Right cardiac atrium (tissue), 5 donors: ENCODE measurements around the gene ANO1. TPM values are rescaled to one million over a fixed set of nuclear protein-coding genes. Genes with fewer than 3 reads are reported as not detected.

ENCODE experiments used
- ATAC-seq, 2 donors: fragments of 200-7000 bp; cut with Tn5 transposase; one replicate each; pipeline versions ENCODE4 v1.8.0 to v1.9.1; 2020; ENCODE audit warnings: moderate library complexity in 2 of 2, mild to moderate bottlenecking in 1 of 2
- DNase-seq, 3 donors: peaks; one replicate each; pipeline ENCODE4 v3.0.0-alpha.2; 2020
- H3K27ac ChIP-seq: one replicate; pipeline ENCODE4 v1.5.1; 2013; ENCODE audit warnings: mild to moderate bottlenecking, low read length, control low read depth, moderate library complexity
- H3K27me3 ChIP-seq: one replicate; pipeline ENCODE4 v1.6.1; 2013; ENCODE audit not compliant: control insufficient read depth, insufficient read depth
- H3K4me1 ChIP-seq: one replicate; pipeline ENCODE4 v1.6.1; 2013; ENCODE audit warnings: low read length; ENCODE audit not compliant: control insufficient read depth, insufficient read depth
- H3K4me3 ChIP-seq: one replicate; pipeline ENCODE4 v1.5.1; 2013; ENCODE audit warnings: low read length, control low read depth
- H3K9me3 ChIP-seq: one replicate; pipeline ENCODE4 v1.6.1; 2013; ENCODE audit warnings: low read length; ENCODE audit not compliant: control insufficient read depth
- WGBS: extraction: QIAGEN DNeasy Blood & Tissue Kit; methylation state at CpG from one replicate; pipeline ENCODE4 v1.1.7; 2013; 5-methylcytosine and 5-hydroxymethylcytosine counted together
- intact Hi-C, 4 donors: fragments of 100-400 bp; cut with DNase I; formaldehyde crosslinking; loops; one replicate each; pipeline versions ENCODE4 v1.11.0 to v1.14.0; 2022 to 2023
- polyA plus RNA-seq: library from polyadenylated mRNA; stranded (reverse); fragments of 200-250 nt; gene quantifications from one replicate; pipeline ENCODE4 v1.2.3, GENCODE V29; 2013
- total RNA-seq, 4 donors: library from RNA; stranded (reverse); fragmentation: NEBNext Ultra II Directional; extraction: Animal tissue kit (Norgen Biotek cat#: 25700); gene quantifications; one replicate each; pipeline ENCODE4 v1.2.1, GENCODE V29; 2021
- donor health status: healthy with polysubstance abuse.
- donor health status: DM: no; HTN: yes; CAD: no.
- donor health status: DM: no; HTN: no; CAD: no.
- donor health status: DM: no; HTN: yes; CAD: no; lungs with severe emphysema.
- donor health status: DM: yes; HTN: yes; CAD: no.

ANO1 gene
- total and polyA plus RNA-seq, 5 donors: 6.8 to 18.2 (median 8.8) TPM

DNA sequence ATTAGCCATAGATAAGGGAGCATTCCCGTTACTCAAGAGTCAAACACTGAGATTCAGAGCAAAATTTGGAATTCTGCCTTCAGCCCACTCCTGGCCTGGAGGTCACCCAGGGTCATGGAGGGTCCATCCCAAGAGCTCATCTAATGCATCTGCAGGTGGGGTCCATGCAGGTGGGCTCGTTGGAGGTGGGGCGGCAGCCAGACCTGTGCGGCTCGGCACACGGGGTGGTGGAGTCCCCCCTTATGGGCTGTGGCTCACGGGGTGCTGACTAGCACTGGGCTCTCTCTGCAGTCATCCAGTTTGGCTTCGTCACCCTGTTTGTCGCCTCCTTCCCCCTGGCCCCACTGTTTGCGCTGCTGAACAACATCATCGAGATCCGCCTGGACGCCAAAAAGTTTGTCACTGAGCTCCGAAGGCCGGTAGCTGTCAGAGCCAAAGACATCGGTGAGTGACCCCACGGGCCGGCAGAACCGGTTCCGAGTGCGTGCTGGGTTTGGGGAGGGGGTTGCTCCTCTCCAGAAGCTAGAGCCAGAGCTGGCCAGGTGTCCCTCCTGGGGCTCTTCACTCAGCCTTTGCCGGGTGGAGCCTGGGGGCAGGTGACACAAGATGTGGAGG lies 92.6 kb downstream of the ANO1 start:
- 91% methylated on average over 22 of the region's 22 CpGs for WGBS
- H3K9me3 ChIP-seq: no peaks in the 10 kb centered on the region
- H3K4me1 ChIP-seq: no peaks in the 10 kb centered on the region
- DNase-seq: peak in 1 of 3 donors; percentile 33
- intact Hi-C loops: no loop called here
- peak in 1 of 2 donors; percentile 16 for ATAC-seq
- no peak overlapping the region for H3K4me3 ChIP-seq
- H3K27me3 ChIP-seq: no peaks in the 10 kb centered on the region
- H3K27ac ChIP-seq: no peak overlapping the region

DNA sequence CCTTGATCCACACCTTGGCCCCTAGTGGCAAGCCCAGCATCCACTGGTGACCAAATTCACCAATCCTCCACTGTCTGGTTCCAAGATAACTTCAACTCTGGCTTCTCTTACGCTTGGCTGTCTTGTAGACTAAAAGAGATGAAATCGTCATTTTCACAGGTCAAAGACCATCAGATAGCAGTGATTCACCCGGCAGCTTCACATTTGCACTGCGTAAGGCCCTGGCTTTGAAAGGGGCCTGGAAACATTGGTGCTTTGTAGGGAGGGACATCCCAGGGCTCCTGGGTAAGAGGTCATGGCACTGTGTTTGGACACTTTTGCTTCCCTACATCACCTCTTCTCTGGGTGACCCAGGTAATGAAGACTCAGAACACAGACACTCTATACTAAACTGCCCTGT lies 94.9 kb downstream of the ANO1 start:
- no peak for ATAC-seq
- Histone ChIP-seq H3K4me1 (no peaks in the 10 kb centered on the region), H3K27ac (no peak overlapping the region), H3K4me3 (no peak overlapping the region), H3K9me3 (no peaks in the 10 kb centered on the region), H3K27me3 (no peaks in the 10 kb centered on the region)
- intact Hi-C loops: no loop called here
- 68% methylated on average over 4 of the region's 4 CpGs for WGBS
- peak in 1 of 3 donors; percentile 7 for DNase-seq

DNA sequence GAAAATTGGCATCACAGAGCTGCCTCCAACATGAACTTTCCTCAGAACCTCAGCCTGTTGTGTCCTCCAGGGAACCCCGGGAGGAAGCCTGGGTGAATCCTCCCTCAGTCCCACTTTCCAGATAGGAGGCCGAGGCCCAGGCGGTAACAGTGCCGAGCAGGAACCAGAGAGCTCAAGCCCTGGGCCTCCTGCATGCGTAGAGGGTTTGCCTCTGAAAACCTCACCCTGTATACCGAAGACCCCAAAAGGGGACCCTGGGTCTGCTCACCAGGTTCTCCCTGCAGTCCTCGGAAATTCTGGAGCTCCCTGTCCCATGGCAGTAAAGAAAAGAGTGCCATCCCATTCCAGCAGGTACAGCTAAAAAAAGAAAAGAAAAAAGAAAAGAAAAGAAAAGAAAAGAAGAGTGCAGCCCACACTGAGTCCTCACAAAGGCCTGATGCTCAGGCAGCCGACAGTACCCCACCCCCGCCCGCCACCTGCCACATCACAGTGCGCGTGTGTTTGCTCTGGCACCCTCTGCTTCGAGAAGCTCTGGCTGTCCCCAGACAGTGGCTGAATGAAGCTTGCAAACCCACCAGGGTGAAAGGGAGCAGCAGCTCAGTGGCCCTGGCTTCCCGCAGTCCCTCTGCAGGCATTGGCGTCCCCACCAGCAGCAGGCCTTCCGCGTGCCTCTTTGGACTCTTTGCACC lies 96.6 kb downstream of the ANO1 start:
- H3K4me3 ChIP-seq: no peak overlapping the region
- no peak overlapping the region for H3K27ac ChIP-seq
- H3K27me3 ChIP-seq: no peaks in the 10 kb centered on the region
- WGBS: 90% methylated on average over 17 of the region's 17 CpGs
- DNase-seq: peak in 1 of 3 donors; percentile 2
- intact Hi-C loops: no loop called here
- H3K4me1 ChIP-seq: no peaks in the 10 kb centered on the region
- no peak for ATAC-seq
- no peaks in the 10 kb centered on the region for H3K9me3 ChIP-seq

DNA sequence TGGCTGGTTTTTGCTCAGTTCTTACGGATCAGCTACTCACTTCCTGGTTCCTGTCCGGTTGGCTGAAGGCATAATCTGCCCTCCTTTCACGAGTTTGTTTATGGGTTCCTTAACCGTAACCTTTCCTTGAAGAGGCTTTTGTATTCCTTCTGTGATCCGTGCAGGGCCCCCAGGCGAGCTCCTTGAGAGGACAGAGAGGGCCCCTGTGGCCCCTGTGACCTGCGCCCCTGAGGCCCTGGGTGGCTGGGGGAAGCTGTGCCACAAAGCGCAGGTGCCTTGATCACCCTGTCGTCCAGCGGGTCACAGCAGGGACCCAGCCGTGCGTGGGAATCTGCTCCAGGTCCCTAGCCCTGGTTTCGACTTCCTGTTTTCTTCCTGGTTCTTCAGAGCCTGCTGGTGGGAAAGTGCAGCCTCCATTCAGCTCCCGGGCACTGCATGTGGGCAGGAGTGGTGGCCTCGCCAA lies 97.2 kb downstream of the ANO1 start:
- Histone ChIP-seq H3K4me3 (no peak overlapping the region), H3K27me3 (no peaks in the 10 kb centered on the region), H3K27ac (no peak overlapping the region), H3K4me1 (no peaks in the 10 kb centered on the region), H3K9me3 (no peaks in the 10 kb centered on the region)
- intact Hi-C loops: no loop called here
- ATAC-seq (no peak), DNase-seq (no peak)
- 71% methylated on average over 15 of the region's 15 CpGs for WGBS

DNA sequence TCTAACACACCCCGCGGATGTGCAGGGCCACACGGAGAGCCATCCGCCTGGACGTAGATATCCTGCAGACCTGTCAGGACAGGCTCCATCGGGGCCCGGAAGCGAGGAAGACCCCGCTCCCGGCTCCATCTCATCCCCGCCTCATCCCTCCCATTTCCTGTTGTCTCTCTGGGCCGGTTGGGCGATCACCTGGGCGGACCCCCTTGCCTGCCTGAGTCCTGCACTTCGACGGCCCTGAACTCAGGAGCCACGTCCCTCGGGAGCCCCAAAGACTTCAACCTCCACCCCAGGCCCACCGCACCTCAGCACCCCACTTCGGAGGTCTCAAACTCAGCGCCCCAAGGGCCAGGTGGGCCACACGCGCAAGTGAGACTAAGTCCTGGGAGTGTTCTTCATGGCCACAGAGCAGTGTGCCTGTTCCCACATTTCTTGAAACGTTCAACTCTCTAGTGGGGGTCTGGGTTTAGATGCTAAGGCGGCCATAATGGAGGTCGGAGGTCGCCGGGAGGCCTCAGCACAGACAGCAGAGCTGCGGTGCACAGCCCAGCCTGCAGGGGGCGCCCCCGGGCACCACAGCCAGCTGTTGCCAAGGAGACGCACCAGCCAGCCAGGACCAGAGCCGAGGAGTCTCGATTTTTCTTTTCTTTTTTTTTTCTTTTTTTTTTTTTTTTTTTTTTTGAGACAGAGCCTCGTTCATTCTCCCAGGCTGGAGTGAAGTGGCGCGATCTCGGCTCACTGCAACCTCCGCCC lies 99.0 kb downstream of the ANO1 start:
- intact Hi-C loops: no loop called here
- DNase-seq (peak in 2 of 3 donors; percentile 66 to 76), ATAC-seq (peak in 1 of 2 donors; percentile 37)
- Histone ChIP-seq H3K27ac (no peak overlapping the region), H3K9me3 (no peaks in the 10 kb centered on the region), H3K27me3 (no peaks in the 10 kb centered on the region), H3K4me3 (no peak overlapping the region), H3K4me1 (no peaks in the 10 kb centered on the region)
- 86% methylated on average over 39 of the region's 39 CpGs for WGBS

DNA sequence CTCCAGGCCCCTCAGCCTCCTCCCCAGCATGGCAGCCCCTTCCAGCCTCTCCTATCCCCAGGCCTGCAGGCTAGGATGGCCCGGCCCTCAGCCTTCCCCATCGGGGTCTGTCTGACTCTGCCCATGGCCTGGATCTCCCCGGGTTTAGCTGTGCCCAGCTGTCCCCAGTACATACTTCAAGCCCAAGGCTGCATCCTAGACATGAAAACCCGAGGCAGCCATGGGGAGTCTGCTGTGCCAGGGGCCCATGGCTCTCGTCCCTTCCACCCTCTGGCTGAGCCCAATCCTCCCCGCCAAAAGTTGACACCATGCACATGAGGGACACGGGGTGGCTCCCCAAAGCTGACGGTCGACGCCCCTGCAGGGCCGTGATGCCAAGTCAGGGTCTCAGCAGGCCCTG lies 102.8 kb downstream of the ANO1 start:
- Histone ChIP-seq H3K4me1 (no peaks in the 10 kb centered on the region), H3K9me3 (no peaks in the 10 kb centered on the region), H3K27ac (no peak overlapping the region), H3K4me3 (no peak overlapping the region), H3K27me3 (no peaks in the 10 kb centered on the region)
- ATAC-seq (no peak), DNase-seq (peak in 1 of 3 donors; percentile 40)
- 85% methylated on average over 11 of the region's 11 CpGs for WGBS
- intact Hi-C loops: loop anchor here in 1 of 4 donors (10.0 kb wide), 1 partner anchor 86 kb away; no protein-coding TSS in a partner anchor

DNA sequence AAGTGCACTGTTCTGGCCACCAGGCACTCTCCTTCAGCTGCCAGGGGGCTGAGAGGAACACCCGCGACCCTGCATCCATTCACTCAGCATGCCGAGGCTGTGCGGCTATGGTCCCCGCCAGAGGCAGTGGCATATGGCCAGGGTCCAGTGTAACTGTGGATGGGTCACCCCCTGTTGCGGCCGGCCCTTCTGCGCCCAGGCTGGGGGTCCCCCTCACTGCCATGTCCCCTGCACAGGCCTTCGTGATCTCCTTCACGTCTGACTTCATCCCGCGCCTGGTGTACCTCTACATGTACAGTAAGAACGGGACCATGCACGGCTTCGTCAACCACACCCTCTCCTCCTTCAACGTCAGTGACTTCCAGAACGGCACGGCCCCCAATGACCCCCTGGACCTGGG lies 104.1 kb downstream of the ANO1 start:
- intact Hi-C loops: loop anchor here in 1 of 4 donors (10.0 kb wide), 1 partner anchor 87 kb away; no protein-coding TSS in a partner anchor
- DNase-seq: no peak
- H3K27ac ChIP-seq: no peak overlapping the region
- H3K27me3 ChIP-seq: no peaks in the 10 kb centered on the region
- no peaks in the 10 kb centered on the region for H3K9me3 ChIP-seq
- ATAC-seq: no peak
- WGBS: 92% methylated on average over 18 of the region's 18 CpGs
- H3K4me3 ChIP-seq: no peak overlapping the region
- no peaks in the 10 kb centered on the region for H3K4me1 ChIP-seq

DNA sequence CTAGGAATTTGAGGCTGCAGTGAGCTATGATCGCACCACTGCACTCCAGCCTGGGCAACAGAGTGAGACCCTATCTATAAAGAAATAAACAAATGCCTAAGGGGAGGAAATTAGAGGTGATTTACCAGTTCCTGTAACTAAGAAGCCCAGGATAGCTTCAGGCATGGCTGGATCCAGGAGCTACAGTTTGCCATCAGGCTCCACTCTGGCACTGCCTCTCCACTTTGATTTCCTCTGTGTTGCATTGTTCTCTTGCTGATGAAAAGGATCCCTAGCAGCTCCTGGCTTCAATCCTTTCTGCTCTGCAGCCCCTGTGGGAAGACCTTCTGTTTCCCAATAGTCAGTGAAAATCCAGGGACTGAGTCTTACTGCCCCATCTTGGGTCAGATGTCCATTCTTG lies 104.9 kb downstream of the ANO1 start:
- WGBS: 95% methylated on average over 1 of the region's 1 CpG

DNA sequence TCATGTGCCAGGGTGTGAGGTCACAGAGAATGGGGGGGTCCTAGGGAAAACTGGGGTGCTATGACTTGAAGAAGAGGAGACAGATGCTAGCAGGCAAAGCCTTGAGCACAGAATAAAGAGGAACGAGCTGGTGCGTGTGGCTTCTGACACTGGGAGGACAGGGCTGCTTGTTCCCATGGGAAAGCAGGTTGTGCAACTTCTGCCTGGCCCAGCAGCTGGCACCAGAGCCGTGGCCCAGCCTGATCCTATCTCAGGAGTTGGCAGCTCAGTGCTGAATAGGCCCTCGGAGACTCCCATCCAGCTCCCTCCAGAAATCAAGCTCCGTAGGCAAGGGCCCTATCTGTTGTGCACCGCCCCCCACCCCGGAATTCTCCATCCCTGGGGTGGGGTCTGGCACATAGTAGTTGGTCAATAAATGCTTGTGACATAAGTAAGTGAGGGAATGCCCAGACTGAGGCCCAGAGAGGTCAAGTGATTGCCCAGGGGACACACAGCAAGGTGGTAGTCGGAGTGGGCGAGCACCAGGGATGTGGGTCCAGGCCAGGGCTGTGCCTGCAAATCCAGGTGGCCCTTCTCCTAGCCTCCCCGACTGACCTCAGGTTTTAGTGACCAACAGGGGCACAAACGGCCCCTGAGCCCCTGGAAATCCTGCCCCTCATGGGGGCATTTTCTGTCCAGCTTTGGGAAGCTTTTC lies 105.5 kb downstream of the ANO1 start:
- peak in 1 of 2 donors; percentile 37 for ATAC-seq
- 79% methylated on average over 11 of the region's 11 CpGs for WGBS
- intact Hi-C loops: loop anchor here in 1 of 4 donors (10.0 kb wide), 1 partner anchor 89 kb away; no protein-coding TSS in a partner anchor

More for the DNA sequence above, 104.9 kb downstream of the ANO1 start:
- DNase-seq (peak in 1 of 3 donors; percentile 1), ATAC-seq (no peak)
- H3K27ac ChIP-seq: no peak overlapping the region
- no peaks in the 10 kb centered on the region for H3K4me1 ChIP-seq
- no peak overlapping the region for H3K4me3 ChIP-seq
- H3K27me3 ChIP-seq: no peaks in the 10 kb centered on the region
- intact Hi-C loops: loop anchor here in 1 of 4 donors (10.0 kb wide), 1 partner anchor 88 kb away; no protein-coding TSS in a partner anchor
- H3K9me3 ChIP-seq: no peaks in the 10 kb centered on the region

DNA sequence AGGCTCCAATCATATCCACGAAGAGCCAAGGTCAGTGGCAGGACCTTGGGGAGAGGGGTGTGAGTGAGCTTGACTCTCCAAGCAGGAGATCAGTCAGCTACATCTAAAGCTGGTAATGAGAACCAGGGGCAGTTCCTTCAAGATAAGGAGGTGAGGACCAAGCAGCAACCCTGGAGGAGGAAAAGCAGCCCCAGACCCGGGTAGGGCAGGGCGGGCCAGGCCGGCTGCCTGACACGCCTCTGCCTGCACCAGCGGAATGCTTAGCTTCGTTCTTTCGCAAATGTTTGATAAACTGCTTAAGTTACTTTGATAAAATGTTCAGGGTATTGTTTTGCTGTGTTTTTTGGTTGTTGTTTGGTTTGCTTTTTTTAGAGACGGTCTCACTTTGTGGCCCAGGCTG lies 106.3 kb downstream of the ANO1 start:
- no peaks in the 10 kb centered on the region for H3K4me1 ChIP-seq
- H3K27ac ChIP-seq: no peak overlapping the region
- no peaks in the 10 kb centered on the region for H3K9me3 ChIP-seq
- 83% methylated on average over 9 of the region's 9 CpGs for WGBS
- ATAC-seq (no peak), DNase-seq (no peak)
- H3K4me3 ChIP-seq: no peak overlapping the region
- intact Hi-C loops: loop anchor here in 1 of 4 donors (10.0 kb wide), 1 partner anchor 90 kb away; no protein-coding TSS in a partner anchor
- H3K27me3 ChIP-seq: no peaks in the 10 kb centered on the region

More for the DNA sequence above, 105.5 kb downstream of the ANO1 start:
- Histone ChIP-seq H3K4me3 (no peak overlapping the region), H3K27ac (no peak overlapping the region), H3K27me3 (no peaks in the 10 kb centered on the region), H3K4me1 (no peaks in the 10 kb centered on the region), H3K9me3 (no peaks in the 10 kb centered on the region)
- peak in 2 of 3 donors; percentile 44 to 50 for DNase-seq
